ENCODE data around the gene VWA8. TPM values are rescaled to one million over a fixed set of nuclear protein-coding genes. Genes with fewer than 3 reads are reported as not detected.
"Not testable (repeated sequence)": the region's sequence is repeated elsewhere in the genome, so short reads cannot be mapped to it uniquely, and the experiment has no call there.

Gene VWA8
- total RNA-seq, 2 experiments from 2014 or later, result 22.7 to 23.5 TPM

GRCh38 chr13:41970022-41970421 lies 9.1 kb upstream of the VWA8 start:
- POLR2A ChIA-PET, result no interaction called here
- CTCF ChIA-PET, result no interaction called here

DNA sequence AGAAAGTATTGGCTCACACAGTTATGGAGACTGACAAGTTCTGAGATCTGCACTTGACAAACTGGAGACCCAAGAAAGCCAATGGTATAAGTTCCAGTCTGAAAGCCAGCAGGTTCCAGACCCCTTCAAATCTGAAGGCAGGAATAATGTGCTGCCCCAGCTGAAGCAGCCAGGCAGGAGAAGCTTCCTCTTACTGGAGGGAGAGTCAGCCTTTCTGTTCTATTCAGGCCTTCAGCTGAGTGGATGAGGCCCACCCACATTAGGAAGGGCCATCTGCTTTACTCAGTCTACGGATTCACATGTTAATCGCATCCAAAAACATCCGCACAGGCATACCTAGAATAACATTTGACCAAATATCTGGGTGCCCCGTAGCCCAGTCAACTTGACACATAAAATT lies 8.2 kb upstream of the VWA8 start:
- ChIA-PET CTCF (no interaction called here), POLR2A (no interaction called here)

GRCh38 chr13:41966671-41967070 lies 5.8 kb upstream of the VWA8 start:
- ChIA-PET POLR2A (no interaction called here), CTCF (no interaction called here)

GRCh38 chr13:41962994-41963393 lies 2.1 kb upstream of the VWA8 start:
- POLR2A ChIA-PET, result no interaction called here
- CTCF ChIA-PET, result no interaction called here

DNA sequence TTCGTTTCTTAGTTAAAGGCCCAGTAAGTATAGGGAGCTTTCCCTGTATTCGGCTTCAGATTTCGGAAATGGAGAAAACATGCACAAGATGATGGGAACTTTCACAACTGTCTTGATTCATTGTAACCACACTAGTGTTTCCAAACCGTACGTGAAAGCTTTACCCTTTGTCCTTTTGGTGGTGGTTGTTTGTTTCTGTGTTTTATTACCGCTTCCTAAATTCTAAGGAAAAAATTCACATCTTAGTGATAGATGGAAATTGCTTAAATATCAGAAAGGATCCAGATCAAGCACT lies 504 bp upstream of the VWA8 start:
- POLR2A ChIA-PET, result interaction anchor here (1.2 to 2.1 kb wide), 2 partner anchors 44 to 45 kb away, joined by 3 to 7 read pairs; no protein-coding TSS in a partner anchor
- CTCF ChIA-PET, result no interaction called here

- ChIA-PET POLR2A (interaction anchor here (2.1 kb wide), 1 partner anchor 42 kb away, joined by 7 read pairs; no protein-coding TSS in a partner anchor), CTCF (interaction anchor here (1.2 to 1.4 kb wide), 2 partner anchors 28 to 42 kb away, joined by 3 to 4 read pairs; no protein-coding TSS in a partner anchor)
Observed at GRCh38 chr13:41960211-41960636, 685 bp downstream of the VWA8 start.

- ChIA-PET CTCF (no interaction called here), POLR2A (no interaction called here)
Observed at GRCh38 chr13:41956272-41956671, 4.6 kb downstream of the VWA8 start.

- POLR2A ChIA-PET, result no interaction called here
- CTCF ChIA-PET, result no interaction called here
Observed at GRCh38 chr13:41955605-41956004, 5.3 kb downstream of the VWA8 start.

- ChIA-PET CTCF (no interaction called here), POLR2A (no interaction called here)
Observed at GRCh38 chr13:41954226-41954625, 6.7 kb downstream of the VWA8 start.

DNA sequence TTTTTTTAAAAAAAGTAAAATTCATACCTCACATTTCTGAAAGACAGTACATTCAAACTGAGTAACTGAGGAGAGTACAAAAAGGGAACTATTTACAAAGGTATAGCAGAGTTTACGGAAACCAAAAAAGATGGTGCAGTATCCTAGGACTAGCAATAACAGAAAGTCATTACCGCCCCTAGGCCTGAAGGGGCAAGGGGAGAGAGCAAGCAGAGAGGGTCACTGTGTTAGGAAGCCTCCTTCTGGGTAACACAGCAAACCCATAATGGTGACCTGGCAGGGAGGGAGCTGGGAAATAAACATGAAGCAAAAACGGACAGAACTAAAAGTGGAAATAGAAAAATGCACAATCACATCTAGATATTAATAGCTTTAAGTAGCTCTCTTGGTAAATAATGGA lies 8.2 kb downstream of the VWA8 start:
- ChIA-PET POLR2A (no interaction called here), CTCF (no interaction called here)

DNA sequence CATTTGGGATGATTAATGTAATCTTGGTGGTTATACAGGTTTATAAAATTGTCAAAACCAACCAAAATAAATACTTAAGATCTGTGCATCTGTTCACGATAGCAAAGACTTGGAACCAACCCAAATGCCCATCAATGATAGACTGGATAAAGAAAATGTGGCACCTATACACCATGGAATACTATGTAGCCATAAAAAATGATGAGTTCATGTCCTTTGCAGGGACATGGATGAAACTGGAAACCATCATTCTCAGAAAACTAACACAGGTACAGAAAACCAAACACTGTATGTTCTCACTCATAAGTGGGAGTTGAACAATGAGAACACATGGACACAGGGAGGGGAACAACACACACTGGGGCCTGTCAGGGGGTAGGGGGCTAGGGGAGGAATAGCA lies 11.8 kb downstream of the VWA8 start:
- POLR2A ChIA-PET, CTCF ChIA-PET: not testable (repeated sequence)

- ChIA-PET CTCF (no interaction called here), POLR2A (no interaction called here)
Observed at GRCh38 chr13:41945926-41946325, 15.0 kb downstream of the VWA8 start.

DNA sequence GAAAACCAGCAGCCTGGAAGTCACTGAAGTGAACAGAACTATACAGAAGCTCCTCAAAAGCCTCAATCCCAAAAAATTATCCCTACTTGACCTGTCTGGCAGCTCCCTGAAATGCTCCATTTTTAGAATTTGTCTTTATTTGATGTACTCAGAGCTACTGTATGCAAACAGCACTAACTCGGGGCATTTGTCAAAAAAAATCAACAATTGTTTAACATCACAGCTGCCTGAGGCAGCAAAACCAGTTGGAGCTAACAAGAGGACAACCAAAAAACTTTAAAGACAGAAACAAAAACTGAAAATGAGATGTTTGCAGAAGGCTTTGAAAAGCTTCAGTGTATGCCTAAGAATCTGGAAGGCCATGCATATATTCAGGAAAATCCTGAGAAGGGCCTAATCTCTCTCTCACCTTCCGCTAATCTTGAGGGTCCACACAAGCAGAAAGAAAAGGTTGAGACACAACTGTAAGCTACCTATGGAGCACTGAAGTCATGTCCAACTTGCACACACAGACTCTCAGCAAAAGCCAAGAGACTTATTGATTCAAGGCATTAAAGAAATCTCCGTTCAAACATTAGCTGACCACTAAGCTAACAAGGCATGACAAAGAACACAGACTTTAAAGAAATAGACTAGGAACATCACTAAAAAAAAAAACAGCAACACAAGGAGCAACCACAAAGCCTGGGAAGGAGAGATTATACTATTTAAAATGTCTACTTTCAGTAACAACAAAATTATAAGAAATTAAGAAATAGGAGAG lies 16.1 kb downstream of the VWA8 start:
- ChIA-PET CTCF (no interaction called here), POLR2A (no interaction called here)

DNA sequence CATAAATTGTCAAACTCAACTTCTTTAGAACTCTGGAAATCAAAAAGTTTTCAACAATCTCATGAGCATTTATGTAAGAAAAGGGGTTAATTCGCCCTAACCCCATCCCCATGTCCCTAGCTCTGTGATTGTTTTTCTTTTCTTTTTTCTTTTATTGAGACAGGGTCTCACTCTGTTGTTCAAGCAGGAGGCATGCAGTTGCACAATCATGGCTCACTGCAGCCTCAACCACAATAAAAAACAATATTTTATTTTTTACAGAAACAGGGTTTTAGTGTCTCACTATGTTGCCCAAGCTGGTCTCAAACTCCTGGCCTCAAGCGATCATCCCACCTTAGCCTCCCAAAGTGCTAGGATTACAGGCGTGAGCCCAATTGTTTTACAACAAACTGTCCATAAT lies 16.7 kb downstream of the VWA8 start:
- ChIA-PET CTCF (no interaction called here), POLR2A (no interaction called here)

GRCh38 chr13:41942462-41943094 lies 18.3 kb downstream of the VWA8 start:
- POLR2A ChIA-PET, result no interaction called here
- CTCF ChIA-PET, result no interaction called here

- POLR2A ChIA-PET, result no interaction called here
- CTCF ChIA-PET, result no interaction called here
Observed at GRCh38 chr13:41941174-41941573, 19.7 kb downstream of the VWA8 start.

- CTCF ChIA-PET, result no interaction called here
Observed at GRCh38 chr13:41939398-41939797, 21.5 kb downstream of the VWA8 start.

DNA sequence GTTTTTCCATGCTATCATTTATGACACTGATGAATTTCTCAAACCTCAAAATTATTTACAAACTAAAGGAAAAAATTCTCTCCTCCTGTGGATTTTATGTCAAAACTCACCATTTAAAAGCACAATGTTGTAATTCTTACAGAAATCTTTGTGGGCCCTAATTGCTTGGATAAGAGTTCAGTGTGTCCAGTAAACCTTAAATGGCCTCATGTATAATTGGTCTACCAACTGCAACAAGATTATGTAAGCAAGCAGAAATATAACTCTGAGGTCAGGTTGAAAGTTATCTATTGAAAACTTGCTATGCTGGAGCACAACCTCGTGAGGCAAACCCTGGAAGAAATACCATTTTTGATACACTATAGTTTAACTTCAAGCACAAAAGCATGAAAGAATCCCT lies 22.0 kb downstream of the VWA8 start:
- ChIA-PET POLR2A (no interaction called here), CTCF (no interaction called here)

More at GRCh38 chr13:41939398-41939797, 21.5 kb downstream of the VWA8 start:
- POLR2A ChIA-PET, result no interaction called here

DNA sequence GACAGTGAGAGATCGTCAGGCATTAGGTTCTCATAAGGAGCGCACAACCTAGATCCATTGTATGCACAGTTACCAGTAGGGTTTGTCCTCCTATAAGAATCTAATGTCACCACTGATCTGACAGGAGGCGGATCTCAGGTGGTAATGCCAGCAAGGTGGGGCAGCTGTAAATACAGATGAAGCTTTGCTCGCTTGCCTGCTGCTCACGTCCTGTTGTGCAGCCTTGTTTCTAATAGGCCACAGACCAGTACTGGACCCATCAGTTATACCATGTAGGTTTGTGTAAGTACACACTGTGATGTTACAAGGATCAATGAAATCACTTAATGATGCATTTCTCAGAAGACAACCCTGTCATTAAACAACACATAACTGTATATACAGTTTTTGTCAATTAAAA lies 23.5 kb downstream of the VWA8 start:
- ChIA-PET POLR2A (no interaction called here), CTCF (no interaction called here)

DNA sequence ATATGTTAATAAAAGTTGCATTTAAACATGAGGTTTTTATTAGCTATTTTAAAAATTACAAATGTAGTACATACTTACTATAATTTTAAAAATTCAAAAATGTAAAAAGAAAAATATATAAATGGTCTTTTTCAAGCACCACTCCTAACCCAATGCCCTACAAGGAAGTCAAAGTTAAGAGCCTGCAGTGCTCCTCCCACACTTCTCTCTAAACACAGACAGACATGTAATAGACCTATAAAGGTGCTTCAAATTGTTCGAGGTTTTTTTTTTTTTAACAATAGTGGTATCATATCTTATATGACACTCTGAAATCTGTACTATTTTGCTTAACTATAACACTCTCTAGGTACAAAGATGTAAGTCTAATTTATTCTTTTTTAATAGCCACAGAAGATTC lies 25.4 kb downstream of the VWA8 start:
- ChIA-PET POLR2A (no interaction called here), CTCF (no interaction called here)

- CTCF ChIA-PET, result no interaction called here
- POLR2A ChIA-PET, result no interaction called here
Observed at GRCh38 chr13:41934994-41935393, 25.9 kb downstream of the VWA8 start.

DNA sequence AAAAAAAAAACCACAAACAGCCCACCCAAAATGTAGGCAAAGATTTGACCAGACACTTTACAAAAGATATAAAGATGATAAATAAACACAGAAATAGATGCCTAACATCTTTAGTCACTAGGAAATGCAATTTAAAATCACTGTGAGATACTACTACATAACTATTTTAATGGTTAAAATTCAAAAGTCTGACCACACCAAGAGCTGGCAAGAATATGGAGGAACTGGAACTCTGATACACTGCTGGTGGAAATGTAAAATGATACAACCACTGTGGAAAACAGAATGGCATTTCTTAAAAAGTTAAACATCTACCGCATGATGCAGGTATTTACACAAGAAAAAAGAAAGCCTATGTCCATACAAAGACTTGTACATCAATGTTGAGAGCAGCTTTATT lies 26.8 kb downstream of the VWA8 start:
- CTCF ChIA-PET, result no interaction called here
- POLR2A ChIA-PET, result no interaction called here
